ENCODE measurements around the gene RNF31.

- TF ChIP-seq CTCF (IDR thresholded peaks at IDR 0.05) (no peak), EP300 (IDR thresholded peaks at IDR 0.05) (no peak)
Measured at GRCh38 chr14:24135584-24135833, 11.8 kb upstream of the RNF31 start.

Measured in ovary (tissue), 3 donors.